Duodenal mucosa (tissue), 2 donors: Measurements from ENCODE around the gene AMY1B.
"Not testable (repeated sequence)": the region's sequence is repeated elsewhere in the genome, so short reads cannot be mapped to it uniquely, and the experiment has no call there.

Experiments
- H3K27ac ChIP-seq: one replicate; pipeline ENCODE4 v1.7.0; 2013; ENCODE audit warnings: low read depth, low read length
- H3K27me3 ChIP-seq, 2 donors: one replicate each; pipeline ENCODE4 v1.7.0; 2013; ENCODE audit warnings: low read length in 2 of 2, control low read depth in 1 of 2; ENCODE audit not compliant: insufficient read depth in 2 of 2, control insufficient read depth in 1 of 2
- H3K36me3 ChIP-seq, 2 donors: one replicate each; pipeline ENCODE4 v1.7.0; 2013; ENCODE audit warnings: low read length in 2 of 2, control low read depth in 1 of 2; ENCODE audit not compliant: insufficient read depth in 2 of 2, control insufficient read depth in 1 of 2
- H3K4me1 ChIP-seq, 2 donors: one replicate each; pipeline ENCODE4 v1.7.0; 2013; ENCODE audit warnings: low read length in 2 of 2, control low read depth in 1 of 2; ENCODE audit not compliant: insufficient read depth in 2 of 2, control insufficient read depth in 1 of 2
- H3K4me3 ChIP-seq, 2 donors: one replicate each; pipeline ENCODE4 v1.7.0; 2013; ENCODE audit warnings: low read length in 2 of 2, low read depth in 1 of 2
- H3K9ac ChIP-seq, 2 donors: one replicate each; pipeline ENCODE4 v1.7.0; 2013; ENCODE audit warnings: low read length in 2 of 2, low read depth in 1 of 2
- H3K9me3 ChIP-seq, 2 donors: one replicate each; pipeline ENCODE4 v1.7.0; 2013; ENCODE audit warnings: low read length in 2 of 2, control low read depth in 1 of 2; ENCODE audit not compliant: control insufficient read depth in 1 of 2

AMY1B gene

GRCh38 chr1:103697430-103697829, 1.4 kb upstream of the AMY1B start:
- not testable (repeated sequence) for H3K36me3 ChIP-seq, H3K4me3 ChIP-seq, H3K4me1 ChIP-seq, H3K27ac ChIP-seq, H3K9me3 ChIP-seq, H3K27me3 ChIP-seq, H3K9ac ChIP-seq

DNA sequence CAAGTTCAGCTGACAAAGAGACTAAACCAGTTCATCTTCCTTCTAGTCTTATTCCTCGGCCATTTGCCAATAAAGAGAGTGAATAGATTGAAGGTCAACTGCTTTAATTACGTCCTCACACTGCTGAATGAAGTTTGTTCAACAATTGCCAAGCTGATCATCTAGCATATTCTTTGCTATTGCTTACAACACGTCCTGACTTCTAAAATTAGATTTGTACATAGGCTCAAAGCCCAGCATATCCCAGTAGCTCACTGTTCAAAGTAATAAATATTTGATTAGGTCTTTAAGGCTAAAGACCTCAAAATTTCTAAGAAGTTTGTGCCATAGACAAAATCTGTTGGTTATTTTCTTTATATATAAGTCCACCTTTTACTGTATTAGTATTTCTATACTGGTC, 19.7 kb downstream of the AMY1B start:
- not testable (repeated sequence) for H3K9ac ChIP-seq, H3K9me3 ChIP-seq, H3K27ac ChIP-seq, H3K36me3 ChIP-seq, H3K4me3 ChIP-seq, H3K27me3 ChIP-seq, H3K4me1 ChIP-seq

DNA sequence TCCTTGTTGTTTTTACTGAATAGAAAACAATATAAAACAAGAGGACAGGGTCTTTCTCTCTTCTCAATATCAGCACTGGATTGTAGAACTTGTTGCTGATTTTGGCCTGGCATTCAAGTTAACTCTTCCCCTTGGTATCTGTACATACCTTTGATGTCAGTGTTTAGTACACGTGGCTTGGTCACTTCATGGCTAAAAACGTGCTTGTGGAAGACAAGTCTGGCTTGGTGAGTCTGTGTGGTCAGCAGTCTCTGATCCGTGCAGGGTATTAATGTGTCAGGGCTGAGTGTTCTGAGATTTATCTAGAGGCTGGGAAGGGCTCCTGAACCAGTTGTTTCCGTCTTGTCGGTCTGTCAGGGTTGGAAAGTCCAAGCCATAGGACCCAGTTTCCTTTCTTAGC, 40.5 kb downstream of the AMY1B start, which contains the start of gene AMY1A:
AMY1A (plus strand) TSS at position 301 of the 400 bp plus-strand sequence. CDS start 571 bp downstream, outside the sequence.
- H3K27me3 ChIP-seq, H3K36me3 ChIP-seq: not testable (repeated sequence)

GRCh38 chr1:103654133-103654532, 41.9 kb downstream of the AMY1B start:
- H3K4me1 ChIP-seq, H3K36me3 ChIP-seq, H3K9me3 ChIP-seq, H3K27me3 ChIP-seq, H3K9ac ChIP-seq, H3K27ac ChIP-seq, H3K4me3 ChIP-seq: not testable (repeated sequence)

More for the DNA sequence above, 40.5 kb downstream of the AMY1B start, which contains the start of gene AMY1A:
- H3K27ac ChIP-seq, H3K9ac ChIP-seq, H3K4me3 ChIP-seq, H3K4me1 ChIP-seq, H3K9me3 ChIP-seq: not testable (repeated sequence)

DNA sequence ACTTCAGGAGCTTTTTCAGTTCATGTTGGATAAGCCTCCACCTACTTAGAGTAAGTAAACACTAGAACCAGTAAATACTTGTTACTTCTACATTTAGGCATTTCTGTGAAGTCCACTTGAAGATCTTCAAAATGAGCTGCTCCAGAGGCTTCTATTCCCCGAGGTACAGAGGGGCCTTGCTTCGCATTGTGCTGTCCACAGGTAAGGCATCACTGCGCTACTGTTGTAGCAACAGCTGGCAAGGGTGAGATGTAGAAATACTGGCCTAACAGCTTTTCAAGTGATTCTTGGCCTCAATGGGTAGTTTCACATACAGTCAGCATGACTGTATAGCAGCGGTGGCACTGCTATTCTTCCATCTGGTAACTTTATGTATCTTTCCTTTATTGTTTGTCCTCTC, 45.1 kb downstream of the AMY1B start:
- H3K27me3 ChIP-seq, H3K9me3 ChIP-seq, H3K9ac ChIP-seq, H3K4me3 ChIP-seq, H3K27ac ChIP-seq, H3K4me1 ChIP-seq, H3K36me3 ChIP-seq: not testable (repeated sequence)

- not testable (repeated sequence) for H3K9ac ChIP-seq, H3K27ac ChIP-seq, H3K9me3 ChIP-seq, H3K4me1 ChIP-seq, H3K4me3 ChIP-seq, H3K36me3 ChIP-seq, H3K27me3 ChIP-seq
These were observed 45.7 kb downstream of the AMY1B start for GRCh38 chr1:103650305-103650704.

DNA sequence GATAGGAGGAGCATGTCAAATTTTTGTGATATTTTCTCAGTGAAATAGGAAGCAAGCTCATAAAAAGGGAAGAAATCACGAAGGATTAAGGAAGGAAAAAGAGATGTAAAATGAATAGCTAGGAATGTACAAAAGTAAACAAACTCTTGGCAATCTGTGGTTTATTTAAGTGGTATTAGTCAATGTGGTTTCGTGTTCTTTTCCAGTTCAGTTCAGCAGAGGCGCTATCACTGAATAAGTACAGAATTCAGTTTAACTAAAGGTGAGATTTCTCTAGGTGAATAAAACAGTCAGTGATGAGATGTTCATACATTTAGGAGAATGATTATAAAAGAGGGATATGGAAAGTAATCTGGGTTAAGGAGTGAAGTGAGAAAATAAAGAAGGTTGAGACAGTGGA, 52.1 kb downstream of the AMY1B start:
- not testable (repeated sequence) for H3K4me1 ChIP-seq, H3K9me3 ChIP-seq, H3K27ac ChIP-seq, H3K9ac ChIP-seq, H3K27me3 ChIP-seq, H3K4me3 ChIP-seq, H3K36me3 ChIP-seq

DNA sequence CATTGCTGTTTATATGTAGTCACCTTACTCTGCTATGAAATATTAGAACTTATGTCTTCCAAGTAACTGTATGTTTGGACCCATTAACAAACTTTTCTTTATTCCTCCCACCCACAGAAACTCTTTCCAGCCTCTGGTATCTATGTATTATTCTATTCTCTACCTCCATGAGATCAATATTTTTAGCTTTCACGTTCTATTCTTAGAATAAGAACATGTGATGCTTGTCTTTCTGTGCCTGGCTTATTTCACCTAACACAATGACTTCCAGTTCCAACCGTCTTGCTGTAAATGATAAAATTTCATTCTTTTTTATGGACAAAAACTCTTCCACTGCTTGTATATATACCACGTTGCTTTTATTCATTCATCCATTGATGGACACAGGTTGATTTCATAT, 54.8 kb downstream of the AMY1B start:
- not testable (repeated sequence) for H3K27me3 ChIP-seq, H3K9me3 ChIP-seq, H3K4me3 ChIP-seq, H3K27ac ChIP-seq, H3K4me1 ChIP-seq, H3K9ac ChIP-seq, H3K36me3 ChIP-seq
